HG02623 (cell line): ENCODE results near the gene PTOV1.
A peak's percentile ranks its signal among the peaks of the same experiment; 100 is the strongest.

Source experiments
- ATAC-seq: cut with Tn5 transposase; IDR thresholded peaks from one replicate; pipeline ENCODE4 v1.9.1; 2021; ENCODE audit warnings: moderate library complexity; ENCODE audit not compliant: unreplicated experiment

PTOV1 gene

GRCh38 chr19:49873129-49873521 lies 22.2 kb downstream of the PTOV1 start:
- no peak for ATAC-seq

- ATAC-seq, result no peak
These were observed 22.9 kb downstream of the PTOV1 start for GRCh38 chr19:49873834-49874233.

DNA sequence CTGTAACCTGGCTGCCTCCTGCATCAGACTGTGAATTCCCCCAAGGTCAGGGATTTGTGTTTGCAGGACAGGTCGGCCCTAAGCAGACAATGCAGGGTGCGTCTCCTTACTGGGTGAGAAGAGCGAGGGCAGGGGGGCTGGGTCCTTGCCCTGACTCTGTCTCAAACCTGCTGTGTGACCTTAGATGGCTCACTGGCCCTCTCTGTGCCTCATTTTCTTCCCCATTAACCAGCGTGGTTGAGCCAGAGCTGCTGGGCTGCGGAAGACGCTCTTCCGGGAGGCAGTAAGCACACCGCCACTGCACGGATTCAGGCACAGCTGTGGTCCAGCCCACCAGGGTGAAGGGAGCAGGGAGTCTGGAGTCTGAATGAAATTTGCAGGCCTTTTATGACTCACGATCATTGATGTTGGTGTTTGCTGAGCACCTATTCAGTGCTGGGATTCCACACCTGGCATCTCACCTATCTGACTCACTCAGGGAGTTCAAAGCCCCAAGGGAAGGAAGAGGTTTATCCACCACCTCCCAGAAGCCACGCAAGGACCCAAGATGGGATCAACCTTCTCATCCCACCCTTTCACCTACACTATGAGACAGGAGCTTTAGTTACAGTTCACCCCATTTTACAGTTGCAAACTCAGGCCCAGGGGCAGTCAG lies 23.7 kb downstream of the PTOV1 start:
- ATAC-seq, result no peak

DNA sequence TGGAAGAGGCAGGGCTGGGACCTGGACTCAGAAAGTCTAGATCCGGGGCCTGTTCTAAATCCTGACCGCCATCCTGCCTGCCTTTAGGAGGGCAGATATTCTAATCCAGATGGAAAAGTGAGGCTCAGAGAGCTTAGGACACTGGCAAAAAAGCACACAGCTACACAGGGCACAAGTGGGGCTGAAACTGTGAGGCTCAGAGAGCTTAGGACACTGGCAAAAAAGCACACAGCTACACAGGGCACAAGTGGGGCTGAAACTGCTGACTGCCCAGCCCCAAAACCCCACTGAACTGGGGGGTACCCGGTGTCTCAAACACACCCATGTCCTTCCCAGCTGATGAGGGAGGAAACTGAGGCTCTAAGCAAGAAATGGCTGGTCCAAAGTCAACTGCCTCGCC lies 24.2 kb downstream of the PTOV1 start:
- no peak for ATAC-seq

GRCh38 chr19:49875857-49876421 lies 25.0 kb downstream of the PTOV1 start:
- no peak for ATAC-seq

DNA sequence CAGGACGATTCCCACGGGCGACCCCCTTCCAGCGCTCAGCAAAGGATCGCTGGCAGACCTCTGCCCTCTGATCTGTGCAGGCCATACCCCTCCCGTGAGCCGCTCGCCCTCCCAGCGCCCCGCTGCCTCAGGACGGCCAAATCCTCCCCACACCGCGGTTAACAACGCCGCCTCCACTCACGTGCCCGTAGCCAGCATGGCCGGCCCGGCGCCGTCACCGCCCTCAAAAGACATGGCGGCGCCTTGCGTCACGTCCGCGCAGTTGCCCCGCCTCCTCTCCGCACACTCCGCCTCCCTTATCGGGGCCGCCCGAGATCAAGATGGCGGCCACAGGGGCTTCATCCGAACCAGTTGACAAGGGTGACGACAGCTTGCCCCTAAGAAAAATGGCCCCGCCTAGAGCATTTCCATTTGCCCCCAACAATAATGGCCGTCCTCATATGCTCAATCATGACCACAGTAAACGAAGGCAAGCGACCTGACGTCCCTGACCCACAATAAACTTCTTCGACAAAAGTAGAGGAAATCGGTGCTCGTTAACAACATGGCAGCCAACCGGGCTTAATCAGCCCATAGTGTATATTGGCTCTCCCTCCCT lies 25.6 kb downstream of the PTOV1 start:
- peak; percentile 34 for ATAC-seq

DNA sequence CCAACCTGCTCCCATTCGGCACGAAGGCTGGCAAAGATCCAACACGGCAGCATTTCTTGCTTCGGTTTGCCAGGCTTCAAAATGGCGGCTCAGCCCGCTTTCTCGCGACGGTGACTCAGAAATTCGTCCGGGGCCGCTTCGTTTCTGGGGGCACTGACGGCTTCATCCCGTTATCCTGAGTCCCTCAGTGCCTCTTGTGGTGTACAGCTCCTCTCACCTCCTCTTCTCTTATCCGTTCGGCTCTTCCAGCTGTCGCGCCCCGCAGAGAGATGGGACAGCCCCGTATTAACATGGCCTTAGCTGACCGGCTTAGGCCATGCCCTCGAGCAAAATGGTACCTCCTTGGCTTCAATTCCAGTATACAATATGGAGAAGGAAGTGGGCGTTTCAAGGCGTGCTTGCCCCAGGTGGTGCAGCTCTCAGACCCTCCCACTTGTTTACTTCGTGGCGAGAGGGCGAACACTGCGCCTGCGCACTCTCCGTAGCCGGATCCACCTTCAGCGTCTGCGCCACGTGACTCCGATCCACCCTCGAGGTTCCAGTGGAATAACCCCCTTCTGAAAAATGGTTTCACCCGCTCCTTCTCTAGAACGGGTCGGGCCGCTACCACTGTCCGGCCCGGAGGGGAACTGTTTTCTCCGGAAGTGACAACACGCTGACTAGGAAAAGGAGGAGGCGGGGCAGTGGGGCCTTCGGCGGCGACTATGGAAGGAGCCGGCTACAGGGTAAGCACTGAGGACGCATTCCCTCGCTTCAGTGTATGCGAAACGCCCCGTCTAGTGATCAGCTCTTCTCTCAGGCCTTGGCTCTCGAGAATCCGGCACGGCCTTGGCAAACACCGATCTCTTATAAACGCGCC lies 26.3 kb downstream of the PTOV1 start, which contains the start of the genes AKT1S1 and TBC1D17:
Gene AKT1S1, minus strand, starts transcription at position 336 of the 859 bp plus-strand sequence. CDS start 4,060 bp downstream, outside the sequence.
Gene TBC1D17, plus strand, starts transcription at position 683 of the 859 bp plus-strand sequence. Its CDS starts 22 bp downstream, at position 705.
- peak; percentile 57 for ATAC-seq

- peak; percentile 34 for ATAC-seq
These were observed 27.2 kb downstream of the PTOV1 start for GRCh38 chr19:49877879-49878743.

DNA sequence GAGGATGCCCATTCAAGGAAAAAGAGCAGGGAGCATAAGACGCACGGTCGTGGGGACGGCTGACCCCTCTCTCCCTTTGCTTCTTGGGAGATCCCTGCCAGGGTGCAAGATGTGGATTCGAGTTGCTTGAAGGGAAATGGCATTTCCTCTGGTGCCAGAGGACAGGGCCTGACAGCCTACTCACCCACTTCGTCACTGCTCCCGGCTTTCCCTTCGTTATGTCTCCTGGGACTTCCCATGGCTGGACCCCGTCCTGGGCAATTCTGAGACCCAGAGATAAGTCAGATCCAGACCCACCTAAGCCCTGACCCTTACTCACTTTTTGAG lies 27.7 kb downstream of the PTOV1 start:
- no peak for ATAC-seq

- ATAC-seq, result no peak
These were observed 28.4 kb downstream of the PTOV1 start for GRCh38 chr19:49879243-49879963.

- no peak for ATAC-seq
These were observed 29.4 kb downstream of the PTOV1 start for GRCh38 chr19:49880162-49880869.

GRCh38 chr19:49881186-49881585 lies 30.2 kb downstream of the PTOV1 start:
- no peak for ATAC-seq

GRCh38 chr19:49881672-49882394 lies 30.9 kb downstream of the PTOV1 start:
- ATAC-seq, result no peak

GRCh38 chr19:49882643-49883042 lies 31.7 kb downstream of the PTOV1 start:
- ATAC-seq, result no peak

DNA sequence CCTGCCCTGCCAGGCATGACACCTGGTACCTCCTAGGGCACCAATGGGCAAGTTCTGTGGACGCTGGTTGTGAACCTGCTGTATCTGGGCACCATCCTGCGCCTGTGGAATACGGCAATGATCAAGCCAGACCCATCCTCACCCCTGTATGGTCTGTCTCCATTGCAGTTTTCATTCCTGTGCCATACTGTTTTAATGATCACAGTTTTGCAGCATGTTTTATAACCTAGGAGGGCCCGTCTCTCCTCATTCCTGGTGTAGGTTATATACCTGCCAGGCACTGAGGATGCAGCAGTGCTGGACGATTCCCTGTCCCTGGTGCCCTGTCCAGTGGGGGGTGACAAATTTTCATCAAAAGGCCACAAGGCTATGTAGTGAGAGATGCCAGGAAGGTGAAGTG lies 32.1 kb downstream of the PTOV1 start:
- no peak for ATAC-seq

- no peak for ATAC-seq
These were observed 33.1 kb downstream of the PTOV1 start for GRCh38 chr19:49884109-49884508.

DNA sequence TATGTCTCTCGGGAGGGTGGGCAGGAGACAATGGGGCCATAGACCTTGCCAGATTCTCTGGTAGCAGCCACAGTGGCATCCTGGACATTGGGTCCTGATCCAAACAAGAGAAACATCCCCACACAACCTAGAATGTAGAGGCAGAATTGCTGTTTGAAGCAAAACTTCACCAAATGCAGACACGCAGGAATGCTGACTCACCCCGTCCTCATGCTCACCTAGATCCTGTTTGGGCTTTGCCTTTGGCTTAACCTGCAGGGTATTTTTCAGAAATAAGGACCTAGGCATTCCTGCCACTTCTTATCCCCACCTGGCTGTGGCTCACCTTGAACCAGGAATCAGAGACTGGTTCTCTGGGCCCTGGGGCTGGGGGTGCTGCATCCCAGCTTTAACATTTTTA lies 33.8 kb downstream of the PTOV1 start:
- no peak for ATAC-seq

DNA sequence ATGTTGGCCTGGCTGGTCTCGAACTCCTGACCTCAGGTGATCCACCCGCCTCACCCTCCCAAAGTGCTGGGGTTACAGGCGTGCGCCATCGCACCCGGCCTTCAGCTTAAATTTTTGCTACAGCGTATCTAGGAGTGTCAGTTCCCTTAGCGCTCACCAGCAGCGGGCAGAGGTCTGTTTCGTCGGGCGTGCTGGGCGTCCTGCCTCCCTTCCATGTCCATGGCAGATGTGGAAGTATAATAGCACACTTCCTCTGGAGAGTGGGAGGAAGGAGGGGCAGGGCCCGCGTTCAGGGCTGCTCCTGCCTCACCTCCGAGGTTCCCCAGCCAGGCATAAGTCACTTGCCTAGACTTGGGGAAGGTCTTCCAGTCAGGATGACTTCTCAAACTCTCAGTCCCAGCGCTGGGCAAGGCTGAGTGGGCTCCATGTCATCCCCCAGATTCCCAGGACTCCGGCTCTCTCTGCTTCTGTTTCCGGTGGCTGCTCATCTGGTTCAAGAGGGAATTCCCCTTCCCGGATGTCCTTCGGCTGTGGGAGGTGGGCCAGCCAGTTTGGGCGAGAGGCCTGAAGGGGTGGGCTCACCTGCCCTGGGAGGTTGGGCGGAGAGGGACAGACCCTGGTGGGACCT lies 36.2 kb downstream of the PTOV1 start:
- no peak for ATAC-seq
